ENCODE results near the gene SLC9A7.

- TF ChIP-seq CTCF (IDR thresholded peaks at IDR 0.05) (no peak), POLR2A (IDR thresholded peaks at IDR 0.05) (no peak)
Observed at GRCh38 chrX:46624090-46624786, 134.7 kb downstream of the SLC9A7 start.
